SJCRH30 (cell line): ENCODE measurements around the gene CCR7. TPM values are rescaled to one million over a fixed set of nuclear protein-coding genes. Genes with fewer than 3 reads are reported as not detected.
"Not testable (repeated sequence)": the region's sequence is repeated elsewhere in the genome, so short reads cannot be mapped to it uniquely, and the experiment has no call there.

Experiments used
- DNase-seq, 2 experiments: peaks; one replicate each; pipeline ENCODE4 v3.0.0-alpha.2; 2015 to 2020
- H3K27ac ChIP-seq: fragments of 250-450 bp; sonication (Bioruptor Pico); 2 replicates; pipeline ENCODE4 v1.5.1; 2020; ENCODE audit warnings: mild to moderate bottlenecking, moderate library complexity
- H3K27me3 ChIP-seq: fragments of 250-450 bp; sonication (Bioruptor Pico); 2 replicates; pipeline ENCODE4 v1.5.1; 2020; ENCODE audit warnings: mild to moderate bottlenecking, moderate library complexity
- H3K36me3 ChIP-seq: fragments of 250-450 bp; sonication (Bioruptor Pico); 2 replicates; pipeline ENCODE4 v1.5.1; 2020; ENCODE audit warnings: mild to moderate bottlenecking, moderate library complexity
- H3K4me1 ChIP-seq: fragments of 250-450 bp; sonication (Bioruptor Pico); 2 replicates; pipeline ENCODE4 v1.5.1; 2020; ENCODE audit warnings: mild to moderate bottlenecking, moderate library complexity
- H3K4me3 ChIP-seq: fragments of 250-450 bp; sonication (Bioruptor Pico); 2 replicates; pipeline ENCODE4 v1.5.1; 2020; ENCODE audit warnings: mild to moderate bottlenecking, moderate library complexity
- H3K9me3 ChIP-seq: fragments of 250-450 bp; sonication (Bioruptor Pico); replicated peaks from 2 replicates; pipeline ENCODE4 v1.5.1; 2020; ENCODE audit warnings: mild to moderate bottlenecking, moderate library complexity
- total RNA-seq: library from RNA; depleted of rRNA; stranded (reverse); fragments of >200 nt; shearing (Covaris generic); gene quantifications from 2 replicates; pipeline ENCODE4 v1.2.3, GENCODE V29; 2014

The CCR7 gene
- total RNA-seq, 1 experiment from 2014 or later: not detected

DNA sequence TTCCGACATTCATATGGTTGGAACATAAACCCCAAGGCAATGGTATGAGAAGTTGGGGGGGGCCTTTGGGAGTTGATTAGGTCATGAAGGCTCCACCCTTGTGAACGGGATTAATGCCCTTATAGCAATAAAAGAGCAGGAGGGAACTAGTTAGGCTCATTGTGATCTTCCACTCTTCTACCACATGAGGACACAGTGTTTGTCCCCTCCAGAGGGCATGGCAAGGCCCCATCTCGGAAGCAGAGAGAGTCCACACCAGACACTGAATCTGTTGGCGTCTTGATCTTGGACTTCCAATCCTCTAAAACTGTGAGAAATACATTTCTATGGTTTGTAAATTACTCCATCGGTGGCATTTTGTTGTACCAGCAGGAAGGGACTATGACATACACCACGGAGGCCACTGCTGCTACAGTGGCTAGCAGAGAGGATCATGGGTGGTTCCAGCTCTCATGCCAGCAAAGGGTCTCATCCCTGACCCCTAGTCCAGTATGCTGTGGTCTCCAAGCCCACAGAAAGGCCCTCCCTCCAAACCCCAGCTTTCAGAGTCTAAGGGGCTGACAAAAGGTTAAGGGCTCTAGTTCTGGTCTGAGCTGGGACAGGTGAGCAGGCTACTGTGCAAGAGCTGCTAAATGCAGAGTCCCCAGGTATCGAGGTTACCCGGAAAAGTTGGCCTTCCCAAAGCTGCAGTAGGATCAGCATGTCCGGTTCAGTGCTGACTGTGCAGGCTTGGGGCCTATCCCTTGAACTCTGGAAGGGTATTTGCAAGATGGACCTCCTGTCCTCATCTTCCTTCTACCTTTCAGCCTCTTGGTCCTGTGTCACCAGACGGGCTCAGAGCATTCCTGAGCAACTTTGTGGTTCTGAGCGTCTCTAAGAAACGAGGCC lies 12.2 kb downstream of the CCR7 start:
- Histone ChIP-seq H3K4me3 (no peak overlapping the region), H3K9me3 (no peaks in the 10 kb centered on the region), H3K36me3 (no peaks in the 10 kb centered on the region), H3K27me3 (no peaks in the 10 kb centered on the region), H3K27ac (peak overlapping the region; percentile 69), H3K4me1 (peaks cover 66% of the 10 kb centered on the region)
- no peak for DNase-seq

DNA sequence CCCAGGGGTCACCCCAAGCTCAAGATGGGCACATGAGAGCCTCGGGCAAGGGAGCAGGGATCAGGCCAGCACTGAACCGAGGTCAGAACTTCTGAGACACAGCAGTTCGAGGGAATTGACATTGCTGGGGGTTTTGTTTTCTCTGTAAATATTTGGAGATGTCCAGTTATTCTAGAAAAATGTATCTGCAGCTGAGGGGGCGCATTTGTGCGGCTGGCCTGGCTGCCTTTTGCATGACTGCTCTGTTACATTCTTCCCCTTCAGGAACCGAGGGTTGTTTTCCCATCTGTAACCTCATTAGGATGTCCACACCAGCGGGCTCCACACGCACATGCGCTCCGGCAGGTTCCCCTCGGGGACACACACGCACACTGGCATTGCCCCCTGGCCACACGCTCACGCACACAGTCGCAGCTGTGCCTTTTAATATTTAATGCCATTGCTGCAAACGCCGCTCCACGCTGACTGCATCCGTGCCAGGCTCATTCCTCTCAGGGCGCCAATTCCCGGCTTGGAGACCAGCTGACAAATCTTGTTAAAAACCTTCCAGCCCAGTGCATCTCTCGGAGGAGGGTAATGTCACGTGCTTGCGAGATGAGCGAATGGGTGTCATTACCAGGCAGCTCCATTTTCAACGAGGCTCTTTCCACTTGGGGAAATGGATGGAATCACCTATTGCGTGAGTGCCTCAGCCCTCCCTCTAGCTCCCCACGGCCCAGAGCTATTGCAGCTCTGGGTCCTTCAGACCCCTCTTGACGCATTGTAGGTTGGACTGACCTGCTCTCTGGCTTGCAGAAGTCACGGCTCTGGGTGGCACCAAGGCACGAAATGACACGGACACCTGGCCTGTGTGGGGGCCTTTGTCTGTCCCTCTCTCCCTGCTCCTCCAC lies 13.1 kb downstream of the CCR7 start:
- no peak overlapping the region for H3K4me3 ChIP-seq

DNA sequence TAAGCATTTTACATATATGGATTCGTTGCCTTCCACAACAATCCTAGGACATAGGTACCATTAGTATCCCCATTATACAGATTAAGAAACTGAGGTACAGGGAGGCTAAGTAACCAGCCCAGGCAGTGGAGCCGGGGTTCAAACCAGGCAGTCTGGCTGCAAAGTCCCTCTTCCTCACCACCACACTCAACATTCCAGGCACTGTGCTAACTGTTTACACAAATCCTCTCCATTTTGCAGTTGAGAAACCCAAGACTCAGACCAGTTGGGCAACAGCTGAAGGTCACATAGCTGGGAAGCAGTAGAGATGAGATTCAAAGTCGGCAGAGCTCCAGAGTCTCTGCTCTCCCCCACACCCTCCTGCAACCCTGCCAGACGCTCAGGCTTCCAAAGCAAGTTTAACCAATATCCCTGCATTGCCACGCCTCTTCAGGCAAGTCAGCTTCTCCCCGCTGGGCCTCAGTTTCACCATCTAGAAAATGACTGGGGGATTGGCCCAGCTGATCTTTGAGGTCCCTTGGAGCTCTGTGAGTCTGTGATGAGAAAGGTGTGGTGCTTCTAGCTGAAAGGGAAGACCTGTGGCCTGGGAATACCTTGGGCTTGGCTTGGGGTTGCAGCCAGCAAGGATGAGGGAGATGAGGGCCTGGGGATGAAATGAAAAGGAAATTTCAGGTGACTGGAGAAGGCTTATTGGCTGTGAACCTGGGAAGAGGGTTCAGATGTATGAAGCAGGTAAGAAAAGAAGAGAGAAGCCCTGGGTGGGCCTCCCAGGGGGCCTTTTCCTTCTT lies 14.0 kb downstream of the CCR7 start:
- no peak overlapping the region for H3K4me3 ChIP-seq

More for the DNA sequence above, 13.1 kb downstream of the CCR7 start:
- Histone ChIP-seq H3K9me3 (no peaks in the 10 kb centered on the region), H3K27me3 (no peaks in the 10 kb centered on the region), H3K27ac (no peak overlapping the region), H3K36me3 (no peaks in the 10 kb centered on the region), H3K4me1 (peaks cover 68% of the 10 kb centered on the region)
- no peak for DNase-seq

DNA sequence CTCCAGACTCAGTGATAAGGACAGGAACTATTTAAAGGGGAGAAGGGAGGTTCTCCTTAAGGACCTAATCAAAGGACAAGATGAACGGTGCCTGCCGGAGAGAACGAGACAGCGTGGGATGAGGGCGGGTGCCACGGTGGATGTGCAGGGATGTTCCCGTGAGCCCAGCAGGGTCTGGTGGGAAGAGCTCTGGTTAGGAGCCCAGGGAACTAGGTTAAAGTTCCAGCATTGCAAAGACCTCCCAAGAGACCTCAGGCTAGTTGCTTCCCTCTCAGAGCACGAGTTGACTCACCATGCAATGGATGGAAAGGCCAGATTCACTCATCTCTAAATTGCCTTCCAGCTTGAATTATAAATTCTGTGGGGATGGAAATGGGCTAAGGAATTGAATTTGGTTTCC lies 14.7 kb downstream of the CCR7 start:
- no peaks in the 10 kb centered on the region for H3K36me3 ChIP-seq
- no peak overlapping the region for H3K27ac ChIP-seq
- peaks cover 68% of the 10 kb centered on the region for H3K4me1 ChIP-seq
- no peaks in the 10 kb centered on the region for H3K9me3 ChIP-seq
- no peak overlapping the region for H3K4me3 ChIP-seq
- no peak for DNase-seq
- H3K27me3 ChIP-seq: no peaks in the 10 kb centered on the region

More for the DNA sequence above, 14.0 kb downstream of the CCR7 start:
- Histone ChIP-seq H3K27ac (no peak overlapping the region), H3K4me1 (peaks cover 68% of the 10 kb centered on the region), H3K9me3 (no peaks in the 10 kb centered on the region), H3K36me3 (no peaks in the 10 kb centered on the region), H3K27me3 (no peaks in the 10 kb centered on the region)
- peak in 1 of 2 experiments; percentile 56 for DNase-seq

DNA sequence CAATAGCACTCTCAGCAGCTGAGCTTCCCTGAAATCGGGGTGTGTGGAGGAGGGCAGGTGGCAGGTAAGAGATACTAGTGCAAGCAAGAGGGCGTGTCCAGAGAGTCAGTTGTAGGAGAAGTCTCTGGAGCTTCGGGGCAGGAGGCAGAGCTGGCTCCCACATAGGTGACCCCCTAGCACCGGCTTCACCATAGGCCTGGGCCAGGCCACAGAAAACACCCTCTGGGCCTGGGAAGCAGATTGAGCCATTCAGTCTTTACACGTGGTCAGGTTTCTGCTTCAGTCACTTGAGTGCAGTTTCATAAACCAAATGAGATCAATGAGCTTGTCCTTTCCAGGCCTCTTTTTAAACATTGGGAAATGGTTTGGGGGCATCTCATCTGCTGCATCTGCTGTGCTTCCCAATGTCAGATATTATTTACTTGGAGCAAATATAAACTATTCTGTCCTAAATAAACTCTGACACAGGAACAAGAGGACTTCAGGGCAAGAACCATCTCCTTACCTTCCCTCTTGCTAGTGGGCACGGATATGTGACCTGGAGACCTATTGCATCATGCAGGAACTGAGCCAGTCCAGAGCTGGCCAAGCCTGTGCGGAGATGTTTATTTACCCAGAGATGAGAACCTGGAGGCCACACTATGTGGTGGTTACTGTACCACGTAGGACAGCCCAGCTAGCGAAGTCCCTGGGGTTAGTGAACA lies 16.1 kb downstream of the CCR7 start:
- Histone ChIP-seq H3K36me3 (no peaks in the 10 kb centered on the region), H3K27ac (peak overlapping the region; percentile 84), H3K4me1 (peaks cover 62% of the 10 kb centered on the region), H3K4me3 (no peak overlapping the region), H3K27me3 (no peaks in the 10 kb centered on the region), H3K9me3 (no peaks in the 10 kb centered on the region)
- peak; percentile 48 to 61 for DNase-seq

DNA sequence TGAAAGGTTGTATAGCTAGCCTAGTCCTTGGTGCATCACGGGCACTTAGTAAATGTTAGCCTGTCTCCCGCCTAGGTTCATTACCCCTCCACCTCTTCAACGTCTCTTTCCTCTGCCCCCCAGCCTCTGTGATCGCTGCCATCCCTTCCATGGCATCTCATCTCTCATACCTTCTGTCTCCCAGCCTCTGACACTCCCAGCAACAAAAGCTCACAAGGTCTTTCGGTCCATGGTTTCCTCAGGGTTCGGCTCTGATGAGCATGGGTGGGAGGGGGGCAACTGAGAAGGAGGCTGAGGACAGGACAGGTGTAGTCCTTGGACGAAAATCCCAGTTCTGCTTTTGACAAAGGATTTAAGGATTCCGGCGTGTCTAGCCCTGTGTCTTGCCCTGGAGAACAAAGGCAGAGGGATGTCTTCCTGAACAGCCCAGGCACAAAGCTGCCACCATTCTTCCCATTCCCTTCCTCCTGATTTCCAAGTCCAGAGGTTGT lies 16.7 kb downstream of the CCR7 start:
- Histone ChIP-seq H3K27ac (peak overlapping the region; percentile 84), H3K4me1 (peaks cover 62% of the 10 kb centered on the region), H3K4me3 (no peak overlapping the region), H3K27me3 (no peaks in the 10 kb centered on the region), H3K36me3 (no peaks in the 10 kb centered on the region), H3K9me3 (no peaks in the 10 kb centered on the region)
- no peak for DNase-seq

DNA sequence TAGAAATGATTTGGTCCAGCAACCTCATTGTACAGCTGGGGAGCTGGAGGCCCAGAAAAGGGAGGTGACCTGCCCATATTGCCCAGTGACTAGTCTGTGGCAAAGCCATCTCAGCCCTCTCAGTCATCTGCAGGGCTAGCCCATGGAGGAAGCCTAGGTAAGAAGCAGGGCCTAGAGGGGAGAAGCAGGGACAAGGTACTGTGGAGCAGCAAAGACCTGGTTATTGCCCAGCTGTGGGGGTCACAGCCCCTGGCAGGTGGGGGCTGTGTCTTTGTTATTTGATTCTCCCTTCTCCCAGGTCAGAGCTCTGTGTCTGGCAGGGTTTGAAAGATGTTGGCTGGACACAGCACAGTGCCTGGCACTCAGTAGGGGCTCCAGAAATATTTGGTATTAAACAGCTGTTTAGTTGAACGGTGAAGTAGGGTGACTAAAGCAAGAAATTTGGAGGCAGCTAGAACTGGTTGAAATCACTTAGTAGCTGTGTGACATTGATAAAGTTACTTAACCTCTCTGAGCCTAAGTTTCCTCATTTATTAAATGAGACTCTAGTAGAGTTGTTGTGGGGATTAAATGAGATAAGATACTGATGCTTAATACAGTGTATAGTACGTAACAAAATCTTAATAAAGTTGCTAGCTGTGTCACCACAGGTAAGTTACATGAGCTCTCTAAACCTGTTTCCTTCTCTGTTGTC lies 17.3 kb downstream of the CCR7 start:
- no peak for DNase-seq

DNA sequence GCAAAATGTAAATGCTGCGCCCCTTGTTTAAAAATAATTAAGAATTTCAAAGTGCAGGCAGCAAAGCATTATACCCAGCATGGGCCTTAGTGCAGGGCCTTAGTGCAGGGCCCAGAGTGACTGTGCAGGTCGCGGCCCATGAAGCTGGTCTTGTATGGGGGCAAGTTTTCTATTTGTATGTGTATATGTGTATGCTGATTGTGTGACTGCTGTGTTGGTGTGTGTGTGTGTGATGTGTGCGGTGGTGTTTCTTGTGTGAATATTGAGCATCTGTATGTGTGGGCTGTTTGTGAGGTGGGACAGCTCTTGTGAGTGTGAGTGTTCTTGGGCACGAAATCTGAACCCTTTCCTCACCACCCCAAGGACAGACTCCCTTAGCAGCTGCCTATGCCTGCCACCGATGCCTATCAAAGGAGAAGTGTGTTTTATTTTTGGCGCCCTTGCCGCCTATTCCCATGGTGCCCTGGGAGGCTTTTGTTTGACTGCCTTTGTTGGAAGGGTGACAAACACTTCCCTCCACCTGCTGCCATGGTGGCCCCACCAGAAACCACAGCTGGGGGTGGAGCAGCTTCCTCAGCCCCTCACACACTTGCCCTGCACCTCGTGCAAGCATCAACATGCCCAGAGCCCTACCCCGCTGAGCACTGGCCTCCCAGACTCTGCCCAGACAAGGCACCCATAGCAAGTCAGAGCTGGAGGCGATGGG lies 18.0 kb downstream of the CCR7 start:
- H3K9me3 ChIP-seq: no peaks in the 10 kb centered on the region
- peak overlapping the region; percentile 84 for H3K27ac ChIP-seq
- H3K4me3 ChIP-seq: no peak overlapping the region
- peak; percentile 98 to 99 for DNase-seq
- H3K4me1 ChIP-seq: peaks cover 69% of the 10 kb centered on the region
- H3K36me3 ChIP-seq: no peaks in the 10 kb centered on the region
- H3K27me3 ChIP-seq: no peaks in the 10 kb centered on the region

More for the DNA sequence above, 17.3 kb downstream of the CCR7 start:
- Histone ChIP-seq H3K27me3 (no peaks in the 10 kb centered on the region), H3K36me3 (no peaks in the 10 kb centered on the region), H3K4me1 (peaks cover 62% of the 10 kb centered on the region), H3K27ac (peak overlapping the region; percentile 84), H3K4me3 (no peak overlapping the region), H3K9me3 (no peaks in the 10 kb centered on the region)

DNA sequence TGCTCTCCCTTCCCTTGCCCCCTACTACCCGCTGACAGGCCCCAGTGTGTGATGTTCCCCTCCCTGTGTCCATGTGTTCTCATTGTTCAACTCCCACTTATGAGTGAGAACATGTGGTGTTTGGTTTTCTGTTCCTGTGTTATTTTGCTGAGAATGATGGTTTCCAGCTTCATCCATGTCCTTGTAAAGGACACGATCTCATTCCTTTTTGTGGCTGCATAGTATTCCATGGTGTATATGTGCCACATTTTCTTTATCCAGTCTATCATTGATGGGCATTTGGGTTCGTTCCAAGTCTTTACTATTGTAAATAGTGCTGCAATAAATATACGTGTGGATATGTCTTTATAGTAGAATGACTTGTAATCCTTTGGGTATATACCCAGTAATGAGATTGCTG lies 18.8 kb downstream of the CCR7 start:
- H3K9me3 ChIP-seq, DNase-seq, H3K36me3 ChIP-seq, H3K4me3 ChIP-seq, H3K27me3 ChIP-seq: not testable (repeated sequence)
- Histone ChIP-seq H3K27ac (peak overlapping the region; percentile 84), H3K4me1 (peaks cover 73% of the 10 kb centered on the region)

DNA sequence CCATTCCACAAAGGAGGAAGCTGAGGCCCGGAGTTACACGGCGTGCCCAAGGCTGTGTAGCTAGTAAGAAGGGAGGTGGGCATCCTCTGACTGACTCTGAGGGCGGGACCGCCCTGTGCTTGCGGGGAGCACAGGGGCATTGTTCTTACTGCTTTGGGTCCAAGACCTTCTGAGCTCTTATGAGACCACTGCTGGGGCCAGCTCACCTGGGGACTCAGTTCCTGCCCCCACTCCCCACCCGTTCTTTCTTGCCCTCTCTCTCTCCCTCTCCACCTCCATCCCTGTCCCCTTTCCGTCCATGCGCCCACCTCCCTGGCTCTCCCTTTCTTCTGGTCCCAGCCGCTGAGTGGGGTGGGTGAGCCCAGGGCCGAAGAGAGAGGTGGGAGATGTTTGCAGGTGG lies 19.6 kb downstream of the CCR7 start:
- H3K27ac ChIP-seq: no peak overlapping the region
- peaks cover 69% of the 10 kb centered on the region for H3K4me1 ChIP-seq
- no peak overlapping the region for H3K4me3 ChIP-seq
- no peaks in the 10 kb centered on the region for H3K9me3 ChIP-seq
- no peaks in the 10 kb centered on the region for H3K27me3 ChIP-seq
- H3K36me3 ChIP-seq: no peaks in the 10 kb centered on the region
- DNase-seq: no peak

DNA sequence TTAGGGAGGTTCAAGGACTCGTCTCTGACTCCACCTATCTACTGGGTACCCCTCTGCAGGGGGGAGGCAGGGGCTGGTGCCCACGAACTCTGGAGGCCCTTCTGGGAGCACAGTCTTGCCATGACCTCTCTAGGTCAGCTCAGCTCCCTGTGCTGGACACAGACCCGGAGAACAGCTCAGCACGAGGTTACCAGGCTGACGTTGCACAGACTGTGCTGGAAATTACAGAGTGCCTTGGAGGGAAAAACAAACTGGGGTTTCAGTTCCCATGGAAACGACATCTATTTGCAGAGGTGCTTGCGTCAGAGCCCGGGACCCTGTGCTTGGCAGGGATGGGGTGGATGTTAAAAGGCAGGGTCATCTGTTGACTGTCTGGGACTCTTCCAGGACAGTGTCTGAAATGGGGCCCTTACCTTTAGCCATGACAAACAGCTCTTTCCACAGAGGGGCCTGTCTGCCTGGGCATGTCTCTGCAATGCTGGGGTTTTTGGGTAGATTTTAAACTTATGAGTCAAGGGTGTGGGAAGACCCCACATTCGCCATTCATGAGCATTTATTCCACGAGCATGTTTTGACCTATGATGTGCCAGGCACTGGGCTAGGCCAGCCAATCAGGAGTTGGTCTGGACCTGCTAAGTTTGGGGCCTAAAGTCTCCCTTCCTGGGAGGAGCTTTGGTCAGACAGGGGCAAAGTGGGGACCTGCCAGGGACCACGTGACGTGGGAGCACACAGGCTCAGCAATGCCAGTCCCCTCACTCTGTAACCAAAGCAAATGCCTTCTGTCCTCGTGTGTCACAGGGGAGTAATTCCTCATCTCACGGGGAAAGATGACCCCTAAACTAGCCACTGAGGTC lies 22.5 kb downstream of the CCR7 start:
- H3K27ac ChIP-seq: peak overlapping the region; percentile 76
- peak overlapping the region; percentile 4; the same call in 1 of the 2 replicates for H3K4me3 ChIP-seq
- peaks cover 40% of the 10 kb centered on the region for H3K4me1 ChIP-seq
- DNase-seq: peak; percentile 82 to 85
- no peaks in the 10 kb centered on the region for H3K9me3 ChIP-seq
- no peaks in the 10 kb centered on the region for H3K36me3 ChIP-seq
- no peaks in the 10 kb centered on the region for H3K27me3 ChIP-seq

DNA sequence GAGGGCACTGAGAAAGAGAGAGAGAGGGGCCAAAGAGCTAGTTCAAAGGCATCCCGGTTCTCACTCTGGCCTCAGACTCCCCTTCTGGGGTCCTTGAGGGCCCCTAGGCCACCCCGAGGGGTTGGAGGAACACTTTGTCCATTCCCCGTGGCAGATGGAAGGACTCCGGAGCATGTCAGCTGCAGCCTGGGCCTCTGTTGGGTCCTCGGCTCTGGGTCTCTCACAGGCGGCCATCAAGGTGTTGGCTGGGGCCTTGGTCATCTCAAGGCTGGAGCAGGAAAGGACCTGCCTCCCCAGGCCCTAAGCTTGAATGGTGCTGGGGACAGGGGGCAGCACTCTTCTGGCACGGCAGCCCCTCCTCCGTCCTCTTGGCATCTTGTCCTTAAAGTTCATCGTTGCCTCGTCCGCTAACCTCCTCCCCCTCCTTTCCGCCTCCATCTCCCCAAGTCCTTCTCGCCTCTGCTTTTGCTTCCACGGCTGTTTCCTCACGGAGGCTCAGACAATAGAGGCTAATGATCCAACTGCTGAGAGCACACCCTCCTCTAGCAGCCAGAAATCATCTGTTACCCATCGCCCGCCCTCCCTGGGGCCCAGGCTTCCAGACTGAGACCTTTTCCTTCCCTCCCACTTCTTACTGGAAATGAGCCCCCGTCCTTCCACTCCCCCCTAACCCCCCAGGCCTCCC lies 23.3 kb downstream of the CCR7 start:
- Histone ChIP-seq H3K4me3 (no peak overlapping the region), H3K4me1 (peaks cover 36% of the 10 kb centered on the region), H3K27ac (peak overlapping the region; percentile 76), H3K27me3 (no peaks in the 10 kb centered on the region), H3K36me3 (no peaks in the 10 kb centered on the region), H3K9me3 (no peaks in the 10 kb centered on the region)
- DNase-seq: peak in 1 of 2 experiments; percentile 54
